HG02884 (cell line): ENCODE results near the gene EIF2AK2.
A peak's percentile ranks its signal among the peaks of the same experiment; 100 is the strongest.

Source experiments
- ATAC-seq: cut with Tn5 transposase; IDR thresholded peaks from one replicate; pipeline ENCODE4 v1.9.1; 2021; ENCODE audit warnings: mild to moderate bottlenecking, moderate library complexity; ENCODE audit not compliant: unreplicated experiment

EIF2AK2 gene

DNA sequence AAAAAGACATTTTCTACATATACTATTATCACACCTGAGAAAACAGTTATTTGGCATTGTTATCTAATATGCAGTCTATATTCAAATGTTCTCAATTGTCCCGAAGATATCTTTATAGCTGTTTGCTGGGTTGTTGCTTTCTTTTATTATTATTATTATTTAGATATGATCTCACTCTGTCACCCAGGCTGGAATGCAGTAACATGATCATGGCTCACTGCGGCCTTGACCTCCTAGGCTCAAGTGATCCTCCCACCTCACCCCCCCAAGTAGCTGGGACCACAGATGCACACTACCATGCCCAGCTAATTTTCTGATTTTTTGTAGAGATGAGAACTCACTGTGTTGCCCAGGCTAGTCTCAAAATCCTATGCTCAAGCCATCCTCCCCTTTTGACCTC is 52.6 kb downstream of the EIF2AK2 start:
- no peak for ATAC-seq

DNA sequence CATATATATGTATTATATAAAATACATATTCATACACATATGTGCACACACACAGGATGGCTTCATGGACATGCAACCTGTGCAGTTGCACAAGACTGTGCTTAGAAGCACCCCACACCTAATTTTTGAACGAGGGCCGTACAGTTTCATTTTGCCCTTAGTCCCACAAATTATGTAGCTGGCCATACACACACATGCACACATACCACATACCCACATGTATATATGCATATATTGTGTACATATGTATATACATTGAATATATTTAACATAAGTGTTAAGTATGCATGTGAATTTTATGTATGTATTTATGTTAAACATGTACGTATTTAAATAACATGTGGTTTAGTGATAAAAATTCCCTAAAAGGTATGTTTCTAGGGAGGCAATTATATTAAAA is 54.2 kb downstream of the EIF2AK2 start:
- no peak for ATAC-seq

DNA sequence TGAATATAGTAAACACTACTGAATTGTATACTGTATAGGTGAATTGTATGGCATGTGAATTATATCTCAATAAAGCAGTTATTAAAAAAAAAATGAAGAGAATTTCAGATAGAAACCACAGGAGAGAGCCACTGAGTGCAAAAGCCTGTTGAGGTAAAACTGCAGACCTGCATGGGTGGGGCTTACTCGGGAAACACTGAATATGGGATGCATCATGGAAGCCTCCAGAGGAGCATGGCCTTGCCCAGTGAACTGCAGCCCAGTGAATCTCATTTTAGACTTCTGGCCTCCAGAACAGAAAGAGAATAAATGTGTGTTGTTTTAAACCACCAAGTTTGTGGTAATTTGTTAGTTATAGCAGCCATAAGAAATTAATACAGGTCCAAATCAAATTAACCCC is 56.7 kb downstream of the EIF2AK2 start:
- ATAC-seq = no peak

DNA sequence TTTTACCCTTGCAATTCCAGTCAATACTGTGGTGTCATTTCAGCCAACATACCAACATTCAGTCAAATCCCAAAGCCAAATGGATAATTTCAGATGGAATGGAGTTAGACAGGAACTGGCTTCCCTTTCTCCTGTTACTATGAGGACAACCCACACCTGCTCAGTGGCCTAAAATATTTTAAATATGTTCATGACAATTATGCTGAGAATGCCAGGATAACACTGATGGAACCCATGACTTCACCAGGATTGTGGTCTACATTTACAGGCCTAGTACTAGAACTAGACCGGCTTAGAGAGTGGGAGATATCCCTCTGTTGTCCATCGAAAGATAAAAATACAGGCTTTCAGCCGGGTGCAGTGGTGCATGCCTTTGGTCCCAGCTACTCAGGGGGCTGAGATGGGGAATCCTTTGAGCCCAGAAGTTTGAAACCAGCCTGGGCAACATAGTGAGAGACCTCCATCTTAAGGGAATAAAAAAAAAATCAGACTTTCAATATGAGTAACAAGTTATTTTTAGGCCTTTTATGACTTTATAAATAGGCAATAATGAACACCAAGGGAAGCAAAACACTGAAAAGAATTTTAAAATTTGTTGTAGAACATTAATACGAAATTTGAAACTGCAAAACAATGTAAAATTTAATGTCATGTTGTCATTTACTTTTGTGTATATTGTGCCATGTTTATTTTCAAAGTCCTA is 58.2 kb downstream of the EIF2AK2 start:
- ATAC-seq = no peak

DNA sequence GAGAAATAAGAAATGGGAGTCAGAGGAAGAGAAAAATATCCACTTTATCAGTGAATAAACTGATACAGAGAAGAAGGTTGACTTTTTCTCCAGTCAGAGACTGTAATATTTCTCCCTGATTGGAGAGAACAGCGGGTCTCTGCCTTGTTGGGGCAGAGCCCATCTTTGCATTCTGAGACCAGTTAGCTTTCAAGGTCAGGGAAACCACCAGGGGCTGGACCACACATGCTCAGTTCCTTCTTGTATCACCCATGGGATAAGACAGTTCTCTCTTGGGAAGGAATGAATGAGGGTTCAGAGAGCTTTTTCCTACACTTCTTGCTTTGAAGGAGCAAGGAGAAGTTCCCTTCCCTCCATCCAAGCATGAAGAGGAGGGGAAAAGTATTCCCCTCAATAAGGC is 60.2 kb downstream of the EIF2AK2 start:
- ATAC-seq = no peak

DNA sequence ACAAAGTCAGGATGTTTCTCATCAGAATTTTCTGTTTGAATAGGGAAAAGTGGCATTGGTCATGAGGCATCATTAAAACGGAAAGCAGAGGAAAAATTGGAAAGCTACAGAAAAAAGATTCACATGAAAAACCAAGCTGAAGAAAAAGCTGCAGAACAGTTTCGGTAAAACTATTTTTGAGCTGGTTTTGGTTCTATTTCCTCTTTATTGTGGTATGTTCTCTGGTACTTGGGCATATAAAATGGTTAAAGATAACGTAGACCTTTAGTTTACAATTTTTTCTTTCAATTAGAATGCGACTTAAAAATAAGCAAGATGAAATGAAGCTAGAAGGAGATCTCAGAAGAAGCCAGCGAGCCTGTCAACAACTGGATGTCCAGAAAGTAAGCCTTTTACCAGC is 64.9 kb downstream of the EIF2AK2 start:
- ATAC-seq = no peak

DNA sequence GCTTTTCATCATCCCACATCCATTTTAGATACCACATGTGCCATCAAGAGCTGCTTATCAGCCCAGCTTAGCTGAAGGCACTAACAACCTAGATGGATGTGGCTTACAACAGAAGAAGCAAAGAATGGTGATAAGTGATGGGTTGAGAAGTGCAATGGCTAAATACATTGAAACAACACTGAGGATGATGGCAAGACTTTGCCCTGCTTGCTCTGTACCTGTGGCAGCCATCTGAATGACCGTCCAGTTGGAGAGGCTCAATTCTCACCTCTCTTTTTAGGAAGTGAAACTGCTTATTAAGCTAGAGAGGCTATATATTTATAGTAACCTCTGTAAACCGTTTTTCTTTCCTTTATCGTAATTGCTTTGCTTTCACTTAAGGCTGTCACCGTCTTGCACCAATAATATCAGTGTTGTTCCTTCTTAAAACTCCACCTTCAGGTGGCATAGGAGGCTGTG is 66.7 kb downstream of the EIF2AK2 start:
- ATAC-seq = peak; percentile 75

DNA sequence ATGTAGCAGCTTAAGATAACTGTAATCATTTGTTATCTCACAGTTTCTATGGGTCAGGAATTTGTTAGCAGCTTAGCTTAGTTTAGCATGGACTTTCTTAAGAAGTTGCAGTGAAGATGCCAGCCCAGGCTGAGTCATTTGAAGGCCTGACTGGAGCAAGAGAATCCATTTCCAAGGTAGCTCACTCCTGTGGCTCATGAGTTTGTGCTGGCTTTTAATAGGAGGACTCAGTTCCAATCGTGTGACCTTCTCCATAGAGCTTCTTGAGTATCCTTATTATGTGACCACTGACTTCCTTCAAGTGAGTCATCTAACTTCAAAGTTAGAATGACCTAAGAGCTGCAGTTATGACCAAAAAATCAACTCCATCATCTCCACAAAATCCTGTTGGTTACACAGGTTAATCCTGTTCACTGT is 71.0 kb downstream of the EIF2AK2 start:
- ATAC-seq = no peak

DNA sequence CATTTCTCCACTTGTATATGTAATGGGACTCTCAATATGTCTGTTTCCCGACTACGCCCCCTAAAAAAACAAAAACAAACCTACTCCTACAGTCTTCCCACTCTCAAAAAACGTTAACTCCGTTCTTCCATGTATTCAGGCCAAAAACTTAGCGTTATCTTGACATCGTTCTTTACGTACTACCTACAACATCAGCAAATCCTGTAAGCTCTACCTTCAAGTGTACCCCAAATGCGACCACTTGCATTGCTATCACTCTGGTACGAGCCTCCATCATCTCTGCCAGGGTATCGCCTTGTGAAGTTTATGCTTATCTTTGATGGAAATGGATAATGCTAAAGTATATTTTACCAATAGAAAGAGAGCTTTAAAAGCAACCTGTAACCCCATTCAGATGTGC is 72.0 kb downstream of the EIF2AK2 start:
- ATAC-seq = no peak

DNA sequence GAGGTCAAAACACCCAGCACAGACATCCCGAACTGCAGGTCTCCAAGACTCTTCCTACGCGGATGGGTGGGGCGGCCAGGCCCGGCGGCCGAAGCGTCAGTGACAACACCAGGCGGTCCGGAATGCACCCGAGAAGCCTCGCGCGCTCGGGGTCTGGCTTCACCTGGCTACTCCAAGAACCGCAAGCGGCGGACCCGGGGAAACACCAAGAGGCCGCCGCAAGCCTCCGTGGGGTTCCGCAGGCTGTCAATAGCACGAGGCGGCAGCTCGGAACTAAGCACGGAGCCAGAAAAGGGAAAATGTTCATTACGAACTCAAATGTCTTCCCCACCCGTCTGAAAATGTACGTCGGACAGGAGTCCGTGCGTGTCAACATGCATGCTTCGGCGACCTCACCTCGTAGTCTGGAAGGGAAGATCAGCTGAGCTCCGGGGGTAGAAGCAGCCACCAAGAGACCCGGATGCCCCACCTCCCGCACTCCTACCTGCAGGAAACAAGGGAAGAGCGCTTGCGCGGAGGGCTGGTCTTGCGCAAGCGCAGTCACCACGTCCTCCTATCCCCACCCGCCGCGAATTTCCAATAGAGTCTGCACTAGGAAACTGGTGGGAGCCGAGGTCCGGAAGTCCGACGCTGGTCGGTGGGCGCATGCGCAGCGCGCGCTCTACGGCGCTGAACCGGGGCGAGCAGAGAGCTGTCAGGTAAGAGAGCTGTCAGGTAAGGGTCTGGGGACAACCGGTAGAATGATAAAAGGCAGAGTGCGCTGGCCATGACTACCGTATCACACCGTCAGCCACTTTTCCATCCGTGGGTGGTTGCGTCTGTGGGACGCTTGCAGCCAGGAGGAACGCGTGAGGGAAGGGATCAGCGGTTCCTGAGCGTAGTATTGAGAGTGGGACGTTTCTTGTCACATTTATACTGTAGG is 72.6 kb downstream of the EIF2AK2 start, which contains the start of the genes GPATCH11 and HEATR5B:
Gene GPATCH11, plus strand, starts transcription at position 646 of the 922 bp plus-strand sequence. CDS start 3,864 bp downstream, outside the sequence.
Gene HEATR5B, minus strand, starts transcription at position 500 of the 922 bp plus-strand sequence. CDS start 958 bp downstream, outside the sequence.
- peak; percentile 76 for ATAC-seq

DNA sequence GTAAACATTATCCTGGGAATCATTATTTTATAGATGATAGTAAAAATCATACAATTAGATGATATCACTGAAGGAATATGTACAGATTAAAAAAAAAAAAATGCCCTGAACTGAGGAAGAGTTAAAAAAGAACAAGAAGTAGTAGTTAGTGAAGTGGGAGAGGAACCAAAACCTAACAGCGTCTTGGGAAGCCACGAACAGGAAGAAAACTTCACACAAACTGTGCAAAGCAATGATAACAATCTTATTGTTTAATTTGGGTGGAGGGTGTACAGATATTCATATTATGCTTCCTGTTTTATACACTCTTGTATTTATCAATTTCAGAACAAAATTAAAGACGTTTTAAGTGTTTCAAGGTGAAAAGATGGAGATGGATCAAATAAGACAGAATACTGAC is 76.1 kb downstream of the EIF2AK2 start:
- no peak for ATAC-seq

DNA sequence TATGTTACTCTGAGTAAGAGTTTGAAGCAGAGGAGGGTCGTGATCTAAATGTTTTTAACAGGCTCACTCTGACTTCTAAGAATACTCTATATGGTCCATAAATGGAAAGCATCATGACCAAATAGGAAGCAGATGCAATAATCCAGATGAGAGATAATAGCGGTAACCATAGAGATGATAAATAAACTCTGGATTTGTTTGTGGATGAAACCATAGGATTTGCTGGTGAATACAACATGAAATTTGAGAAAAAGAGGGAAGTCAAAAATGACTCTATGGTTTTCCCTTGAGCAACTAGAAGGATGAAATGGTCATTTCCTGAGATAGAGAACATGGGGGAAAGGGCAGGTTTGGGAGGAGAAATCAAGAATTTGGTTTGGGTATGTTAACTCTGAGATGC is 76.5 kb downstream of the EIF2AK2 start:
- no peak for ATAC-seq

DNA sequence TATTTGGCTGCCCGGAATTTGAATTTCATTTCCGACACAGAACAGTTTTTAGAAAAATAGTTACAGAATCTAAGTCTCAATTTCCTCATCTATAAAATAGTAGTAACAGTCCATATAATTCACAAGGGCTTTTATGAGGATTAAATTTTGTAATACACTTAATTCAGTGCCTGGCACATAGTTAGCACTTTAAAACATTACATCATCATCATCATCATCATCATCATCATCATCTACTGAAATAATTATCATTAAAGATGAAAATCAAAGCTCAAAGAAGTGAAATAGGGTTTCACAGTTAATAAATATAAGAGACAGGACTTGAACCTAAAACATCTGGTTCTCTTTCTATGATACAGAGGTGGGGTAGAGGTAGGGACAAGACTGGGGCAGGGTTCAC is 85.8 kb downstream of the EIF2AK2 start:
- ATAC-seq = no peak

DNA sequence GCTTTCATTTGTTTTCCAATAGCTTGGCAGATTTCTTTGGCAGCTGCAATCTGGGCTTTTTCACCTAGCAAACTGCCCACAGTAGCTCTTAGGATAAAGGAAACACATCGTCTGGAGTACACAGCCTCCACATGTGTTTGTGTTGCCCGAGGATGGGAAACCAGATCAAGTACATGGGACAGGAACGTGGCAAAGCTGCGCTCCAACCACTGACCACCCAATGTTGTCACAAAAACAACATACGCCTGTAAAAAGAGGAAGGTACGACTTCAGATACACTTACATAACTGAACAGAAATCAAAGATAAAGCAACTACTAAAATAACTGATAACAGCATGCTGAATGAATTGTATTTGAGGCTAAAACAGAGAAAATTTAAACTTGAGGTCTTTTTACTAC is 88.1 kb downstream of the EIF2AK2 start:
- ATAC-seq = no peak

DNA sequence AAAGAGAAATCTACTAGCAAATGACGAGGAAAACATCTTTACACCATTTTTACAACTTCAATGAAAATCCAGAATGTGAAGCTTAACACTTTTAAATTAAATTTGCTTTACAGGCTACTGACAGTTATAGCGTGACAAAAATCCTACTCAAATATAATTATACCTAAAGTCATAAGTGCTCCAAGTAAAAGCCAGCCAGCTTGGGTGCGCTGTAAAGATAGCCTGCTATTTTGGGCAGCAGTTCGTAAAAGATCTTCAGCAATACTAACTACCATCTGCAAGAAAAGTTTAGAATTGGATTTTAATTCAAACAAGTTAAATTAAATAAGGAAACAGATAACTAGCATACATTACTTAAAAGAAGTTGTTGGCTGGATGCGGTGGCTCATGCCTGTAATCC is 95.0 kb downstream of the EIF2AK2 start:
- ATAC-seq = no peak

DNA sequence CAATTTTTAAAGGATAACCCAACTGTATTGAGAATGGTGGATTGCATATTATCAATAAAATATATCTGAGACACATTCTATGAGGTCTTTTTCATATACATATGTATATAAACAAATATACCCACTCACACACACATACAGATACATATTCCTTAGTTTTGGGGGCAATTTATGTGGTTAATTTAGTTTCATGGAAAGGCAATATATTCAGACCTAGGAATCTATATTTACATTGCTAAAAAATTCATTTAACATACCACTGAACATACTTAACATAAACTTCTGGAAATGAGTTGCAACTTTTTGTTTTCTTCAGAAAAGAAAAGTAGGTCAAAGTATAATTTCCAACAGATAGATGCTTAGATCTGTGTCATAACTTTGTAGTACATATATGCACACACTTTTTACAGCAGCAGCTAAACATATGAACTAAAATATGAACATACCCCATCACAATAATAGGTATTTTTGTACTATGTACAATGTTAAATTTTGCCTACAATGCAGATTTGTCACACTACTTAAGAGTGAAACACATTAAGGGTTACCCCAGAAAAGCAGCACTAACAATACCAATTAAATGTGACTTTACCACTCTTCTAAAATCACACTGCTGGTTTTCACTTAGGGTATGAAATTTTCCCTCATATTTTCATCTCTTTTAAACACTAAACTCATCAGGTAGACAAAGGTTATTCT is 95.6 kb downstream of the EIF2AK2 start:
- ATAC-seq = no peak

DNA sequence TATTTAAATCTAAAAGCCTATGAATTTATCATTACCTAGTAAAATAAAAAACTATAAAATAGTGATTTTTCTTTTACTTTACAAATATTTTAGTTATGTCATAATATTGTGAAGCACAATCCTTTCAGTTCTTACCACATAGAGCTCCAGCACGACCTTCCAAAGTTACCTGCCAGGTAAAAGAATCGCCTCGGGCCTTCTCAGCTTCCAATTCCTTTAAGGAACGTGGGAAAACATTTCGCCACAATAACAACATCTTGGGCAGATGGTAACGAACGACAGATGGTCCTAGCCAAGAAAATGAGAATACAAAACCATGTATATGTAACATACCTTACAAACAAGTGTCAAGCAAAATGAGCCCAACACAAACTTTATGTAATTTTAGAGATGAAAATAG is 96.3 kb downstream of the EIF2AK2 start:
- ATAC-seq = no peak

DNA sequence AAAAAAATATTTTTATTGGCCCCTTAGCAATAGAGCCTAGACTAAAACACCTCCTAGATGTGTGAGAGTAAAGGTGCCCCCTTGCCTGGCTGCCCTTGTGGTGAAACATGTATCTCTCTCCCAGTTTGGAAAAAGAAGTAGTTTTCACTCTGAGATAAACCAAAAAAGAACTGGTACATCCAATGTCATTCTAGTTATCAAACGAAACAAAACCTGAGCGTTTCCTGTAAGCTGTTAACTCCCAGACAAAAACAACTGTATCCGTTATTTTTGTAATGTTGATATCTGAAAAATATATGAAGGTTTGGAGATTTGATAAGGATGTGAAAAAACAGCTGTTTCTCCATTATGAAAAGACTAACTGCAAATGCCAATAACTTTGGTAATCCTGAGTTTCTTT is 96.9 kb downstream of the EIF2AK2 start:
- ATAC-seq = no peak

DNA sequence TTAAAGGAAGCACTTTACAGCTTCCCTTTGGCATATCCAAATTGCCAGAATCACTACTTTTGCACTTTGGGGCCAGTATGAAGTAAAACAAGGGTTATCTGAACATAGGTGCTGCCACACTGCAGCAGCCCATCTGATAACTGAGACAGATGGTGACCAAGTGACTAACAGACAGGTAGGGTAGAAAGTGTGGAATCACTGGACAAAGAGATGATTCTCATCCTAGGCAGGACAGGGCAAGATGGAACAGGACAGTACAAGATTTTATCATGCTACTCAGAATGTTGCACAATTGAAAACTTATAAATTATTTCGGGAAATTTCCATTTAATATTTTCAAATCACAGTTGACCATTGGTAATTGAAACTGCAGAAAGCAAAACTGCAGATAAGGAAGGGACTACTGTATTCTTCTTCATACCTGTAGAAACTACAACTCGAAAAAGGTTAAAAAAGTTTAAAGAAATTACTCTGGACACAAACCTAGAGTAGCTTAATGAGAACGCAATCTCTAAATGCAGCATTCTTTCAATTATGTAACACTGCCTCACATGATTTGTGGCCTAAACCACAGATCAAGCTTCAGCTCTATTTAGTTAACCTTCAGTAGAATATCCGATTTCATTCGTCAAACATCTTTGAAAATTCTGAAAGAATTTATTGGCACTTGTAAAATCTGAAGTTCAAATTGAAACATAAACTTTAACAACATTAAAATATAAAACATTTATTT is 104.0 kb downstream of the EIF2AK2 start:
- no peak for ATAC-seq
